GM08714 (cell line): Measurements from ENCODE around the gene SLC10A1.

Experiments
- H3K4me3 ChIP-seq: fragments of 200-500 bp; sonication (Bioruptor generic); 2 replicates; pipeline ENCODE4 v1.5.1; 2014; ENCODE audit warnings: mild to moderate bottlenecking, low read length, inconsistent platforms
- ZNF274 ChIP-seq: IDR thresholded peaks from 2 replicates; pipeline ENCODE4 v1.6.1; 2012; ENCODE audit warnings: mild to moderate bottlenecking, low read depth, low read length

Gene SLC10A1

DNA sequence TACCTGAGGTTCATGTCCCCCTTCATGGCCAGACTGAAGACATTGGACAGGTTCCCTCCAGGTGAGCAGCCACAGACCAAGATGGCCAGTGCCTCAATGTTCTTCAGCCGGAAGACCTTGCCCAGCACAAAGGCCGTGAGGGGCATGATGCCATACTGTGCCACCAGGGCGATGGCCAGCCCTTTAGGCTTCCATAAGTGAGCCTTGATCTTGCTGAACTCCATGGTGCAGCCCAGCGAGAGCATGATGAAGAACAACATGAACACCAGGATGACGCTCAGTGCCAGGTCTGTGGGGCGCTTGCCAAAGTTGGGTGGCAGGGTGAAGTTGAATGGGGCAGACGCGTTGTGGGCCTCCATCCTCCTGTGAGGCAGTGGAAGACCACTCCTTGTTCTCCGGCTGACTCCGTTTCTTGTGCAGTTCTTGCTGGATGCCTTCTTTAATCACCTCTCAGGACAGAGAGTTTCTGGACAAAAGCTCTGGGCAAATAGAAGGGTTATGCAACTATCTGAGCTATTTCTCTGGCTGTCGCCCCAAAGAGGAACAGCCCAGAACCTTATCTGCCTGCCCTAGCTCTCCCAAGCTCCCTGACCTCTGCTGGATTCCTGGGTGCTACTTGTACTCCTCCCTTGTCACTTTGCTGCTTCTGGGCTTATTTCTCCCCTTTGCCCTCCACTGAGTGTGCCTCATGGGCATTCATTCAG is at the start of gene SLC10A1:
Gene SLC10A1, minus strand, starts transcription at position 445 of the 704 bp plus-strand sequence. Its CDS starts 86 bp downstream, at position 359.
- TF ChIP-seq ZNF274, result no peak
- no peak within 1 kb of the TSS for H3K4me3 ChIP-seq

DNA sequence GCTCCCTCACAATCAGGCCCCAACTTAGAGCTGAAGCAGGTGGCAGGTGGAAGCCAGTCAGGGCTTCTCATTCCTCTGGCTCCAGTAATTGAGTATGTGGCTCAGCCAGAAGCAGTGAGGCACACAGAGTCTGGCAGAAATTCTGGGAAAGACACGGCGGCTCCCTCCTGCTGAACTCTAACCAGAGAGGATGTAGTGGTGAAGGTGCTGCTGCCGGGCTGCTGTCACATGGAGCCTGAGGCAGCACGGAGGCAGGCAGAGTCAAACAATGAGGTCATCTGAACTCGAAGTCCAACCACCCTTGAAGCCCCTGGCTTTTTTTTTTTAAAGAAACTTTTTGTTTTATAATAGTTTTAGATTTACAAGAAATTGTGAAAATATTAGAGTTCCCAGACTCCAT is 48.7 kb upstream of the SLC10A1 start:
- no peak for TF ChIP-seq ZNF274

DNA sequence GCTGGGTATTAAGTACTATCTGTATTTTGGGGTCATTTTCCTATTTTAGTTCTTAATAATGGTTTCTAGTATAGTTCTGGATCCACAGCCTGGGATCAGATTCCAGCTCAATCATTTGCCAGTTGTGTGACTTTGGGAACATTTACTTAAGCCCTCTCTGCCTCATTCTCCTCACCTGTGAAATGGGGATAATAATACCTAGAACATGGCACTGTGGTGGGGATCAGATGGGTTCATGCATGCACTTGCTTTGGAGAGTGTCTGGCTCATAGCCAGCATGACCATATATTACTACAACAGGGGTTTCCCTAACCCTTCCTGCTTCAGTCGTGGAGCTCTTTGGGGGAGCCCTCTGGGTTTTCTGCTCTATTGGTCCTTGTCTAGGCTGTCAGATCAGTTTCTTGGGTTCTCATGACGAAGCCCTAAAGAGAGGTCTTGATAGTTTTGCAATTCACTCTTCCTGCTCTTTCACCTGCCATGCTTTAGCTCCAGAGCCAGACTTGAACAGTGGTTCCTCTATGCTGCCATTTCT is 48.1 kb upstream of the SLC10A1 start:
- TF ChIP-seq ZNF274, result no peak
- no peak overlapping the region for H3K4me3 ChIP-seq

More for the DNA sequence above, 48.7 kb upstream of the SLC10A1 start:
- H3K4me3 ChIP-seq, result no peak overlapping the region

DNA sequence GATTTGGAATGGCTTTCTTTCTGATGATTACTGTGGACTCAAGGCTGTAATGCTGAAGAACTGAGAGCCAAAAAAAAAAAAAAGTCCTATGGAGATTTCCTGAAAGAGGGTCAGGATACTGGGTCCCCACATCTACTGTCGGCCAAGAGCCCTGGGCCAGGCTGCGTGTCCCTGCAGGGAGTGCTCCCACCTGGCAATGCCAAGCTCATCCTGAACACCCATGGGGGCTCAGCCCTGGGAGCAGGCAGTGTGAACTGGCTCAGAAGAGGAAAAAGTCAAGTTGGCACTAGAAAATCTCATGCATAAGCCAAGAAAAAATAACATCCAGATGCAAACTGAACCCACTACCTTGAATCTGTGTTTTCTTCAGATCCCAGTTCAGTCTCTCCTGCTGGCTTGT is 47.1 kb upstream of the SLC10A1 start:
- TF ChIP-seq ZNF274, result no peak
- no peak overlapping the region for H3K4me3 ChIP-seq

DNA sequence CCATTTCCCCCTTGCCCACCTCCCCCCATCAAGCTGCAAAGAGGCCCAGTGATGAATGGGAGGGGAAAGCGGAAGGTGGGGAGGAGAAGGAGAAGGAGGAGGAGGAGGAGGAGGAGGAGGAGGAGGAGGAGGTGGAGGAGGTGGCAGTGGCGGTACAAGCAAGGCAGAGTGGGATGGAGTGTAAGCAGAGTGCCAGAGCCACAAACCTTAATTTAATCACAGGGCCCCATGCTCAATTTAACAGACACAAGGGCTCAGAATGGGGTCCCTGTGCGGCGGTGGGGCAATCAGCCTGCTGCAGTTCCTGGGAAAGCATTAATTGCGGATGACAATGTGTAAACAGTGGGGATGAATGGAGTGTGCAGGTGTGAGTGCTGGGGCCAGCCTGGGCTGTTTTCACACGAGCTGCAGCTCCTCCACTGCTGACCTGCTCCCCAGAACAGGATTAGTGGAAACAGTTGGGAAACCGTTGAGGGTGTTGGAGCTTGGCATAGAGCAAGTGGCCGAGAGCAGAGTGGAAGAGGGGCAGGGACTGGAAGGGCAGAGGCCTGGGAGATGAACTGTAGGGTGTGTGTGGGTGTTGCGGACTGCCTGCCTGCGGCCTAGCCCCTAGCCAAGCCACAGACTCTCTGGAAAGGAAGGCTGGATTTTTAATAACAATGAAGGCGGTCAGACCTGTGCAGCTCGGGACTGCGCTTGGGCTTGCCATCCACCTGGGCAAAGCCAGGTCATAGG is 45.8 kb upstream of the SLC10A1 start:
- no peak for TF ChIP-seq ZNF274
- H3K4me3 ChIP-seq, result no peak overlapping the region

DNA sequence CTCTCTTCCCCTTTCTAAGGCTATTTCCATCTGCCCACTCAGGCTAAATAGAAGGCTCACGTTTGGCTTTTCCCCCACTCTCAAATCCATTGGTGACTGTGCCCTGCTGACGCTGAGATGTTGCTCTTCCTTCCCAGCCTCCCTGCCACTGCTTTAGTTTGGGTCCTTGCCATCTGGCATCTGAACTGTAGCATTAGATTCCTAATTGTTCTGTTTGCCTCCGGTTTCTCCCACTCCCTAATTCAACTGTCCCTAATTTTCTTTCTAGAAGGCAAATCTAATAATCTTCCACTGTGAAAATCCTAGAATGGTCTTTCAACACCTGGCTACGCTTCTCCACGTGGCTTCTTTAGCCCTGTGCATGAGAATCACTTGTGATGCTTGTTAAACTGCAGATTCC is 44.6 kb upstream of the SLC10A1 start:
- no peak overlapping the region for H3K4me3 ChIP-seq
- no peak for TF ChIP-seq ZNF274

DNA sequence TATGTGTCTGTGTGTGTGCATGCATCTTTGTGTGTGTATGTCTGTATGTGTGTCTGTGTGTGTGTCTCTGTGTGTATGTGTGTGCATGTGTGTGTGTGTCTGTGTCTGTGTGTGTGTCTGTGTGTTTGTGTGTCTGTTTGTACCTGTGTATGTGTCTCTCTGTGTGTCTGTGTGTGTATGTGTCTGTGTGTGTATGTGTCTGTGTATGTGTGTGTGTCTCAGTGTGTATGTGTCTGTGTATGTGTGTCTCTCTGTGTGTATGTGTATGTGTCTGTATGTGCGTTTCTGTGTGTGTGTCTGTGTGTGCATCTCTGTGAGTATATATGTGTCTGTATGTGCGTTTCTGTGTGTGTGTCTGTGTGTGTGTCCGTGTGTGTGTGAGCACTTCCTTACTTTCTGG is 42.6 kb upstream of the SLC10A1 start:
- TF ChIP-seq ZNF274, result no peak
- no peak overlapping the region for H3K4me3 ChIP-seq

DNA sequence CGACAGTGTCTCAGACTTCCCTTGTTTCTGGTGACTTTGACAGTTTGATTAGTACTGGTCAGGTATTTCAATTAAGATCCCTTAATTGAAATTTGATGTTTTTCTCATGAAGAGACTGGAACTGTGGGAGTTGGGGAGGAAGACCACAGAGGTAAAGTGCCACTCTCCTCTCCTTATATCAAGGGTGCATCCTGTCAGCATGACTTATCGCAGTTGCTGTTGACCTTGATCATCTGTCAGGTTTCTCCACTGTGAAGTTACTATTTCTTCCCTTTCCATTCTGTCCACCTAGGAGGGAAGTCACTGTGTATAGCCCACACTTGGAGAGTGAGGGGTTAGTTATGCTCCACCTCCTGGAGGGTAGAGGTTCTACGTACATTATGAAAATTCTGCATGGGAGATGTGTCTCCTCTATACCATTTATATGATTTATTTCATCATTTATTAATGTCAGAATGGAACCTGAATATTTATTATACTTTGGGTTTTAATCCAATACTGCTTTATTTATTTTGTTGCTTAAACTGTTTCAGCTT is 41.9 kb upstream of the SLC10A1 start:
- H3K4me3 ChIP-seq, result no peak overlapping the region
- TF ChIP-seq ZNF274, result no peak

DNA sequence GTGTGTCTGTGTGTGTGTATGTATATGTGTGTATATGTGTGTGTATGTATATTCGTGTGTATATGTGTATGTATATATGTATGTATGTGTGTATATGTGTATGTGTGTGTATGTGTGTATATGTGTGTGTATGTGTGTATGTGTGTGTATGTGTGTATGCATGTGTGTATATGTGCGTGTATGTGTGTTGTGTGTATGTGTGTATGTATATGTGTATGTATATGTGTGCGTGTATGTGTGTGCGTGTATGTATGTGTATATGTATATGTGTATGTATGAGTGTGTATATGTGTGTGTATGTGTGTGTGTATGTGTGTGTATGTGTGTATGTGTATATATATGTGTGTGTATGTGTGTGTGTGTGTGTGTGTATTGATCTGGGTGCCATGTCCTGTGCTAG is 31.8 kb upstream of the SLC10A1 start:
- no peak for TF ChIP-seq ZNF274

DNA sequence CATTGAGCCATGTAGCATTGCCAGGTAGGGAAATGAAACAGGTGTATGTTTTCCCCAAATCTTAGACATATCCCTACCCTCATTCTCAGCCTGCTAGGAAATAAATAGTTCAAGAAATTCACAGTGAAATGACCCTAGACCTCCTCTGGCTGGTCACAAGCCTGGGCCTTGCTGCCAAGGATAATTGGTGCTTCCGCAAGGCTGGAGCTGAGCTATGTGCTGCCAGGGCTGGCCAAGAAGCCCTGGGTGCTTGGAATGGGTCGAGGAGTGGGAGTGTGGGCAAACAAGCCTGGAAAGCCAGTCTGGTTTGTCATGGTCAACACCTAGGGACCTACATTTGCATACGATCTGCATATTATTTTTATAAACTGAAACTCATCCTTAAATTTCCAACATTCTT is 31.3 kb upstream of the SLC10A1 start:
- H3K4me3 ChIP-seq, result no peak overlapping the region
- TF ChIP-seq ZNF274, result no peak

More for the DNA sequence above, 31.8 kb upstream of the SLC10A1 start:
- no peak overlapping the region for H3K4me3 ChIP-seq

DNA sequence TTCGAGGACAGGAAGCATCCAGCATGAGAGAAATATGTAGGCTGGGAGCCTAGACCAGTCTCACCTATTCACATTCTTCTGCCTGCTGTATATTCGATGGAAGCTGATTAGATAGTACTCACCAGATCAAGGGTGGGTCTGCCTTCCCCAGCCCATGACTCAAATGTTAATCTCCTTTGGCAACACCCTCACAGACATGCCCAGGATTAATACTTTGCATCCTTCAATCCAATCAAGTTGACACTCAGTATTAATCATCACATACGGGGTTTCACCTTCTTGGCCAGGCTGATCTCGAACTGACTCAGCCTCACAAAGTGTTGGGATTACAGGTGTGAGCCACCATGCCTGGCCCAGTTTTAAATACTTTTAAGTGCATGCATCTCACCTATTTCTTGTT is 30.5 kb upstream of the SLC10A1 start:
- TF ChIP-seq ZNF274, result no peak
- no peak overlapping the region for H3K4me3 ChIP-seq

DNA sequence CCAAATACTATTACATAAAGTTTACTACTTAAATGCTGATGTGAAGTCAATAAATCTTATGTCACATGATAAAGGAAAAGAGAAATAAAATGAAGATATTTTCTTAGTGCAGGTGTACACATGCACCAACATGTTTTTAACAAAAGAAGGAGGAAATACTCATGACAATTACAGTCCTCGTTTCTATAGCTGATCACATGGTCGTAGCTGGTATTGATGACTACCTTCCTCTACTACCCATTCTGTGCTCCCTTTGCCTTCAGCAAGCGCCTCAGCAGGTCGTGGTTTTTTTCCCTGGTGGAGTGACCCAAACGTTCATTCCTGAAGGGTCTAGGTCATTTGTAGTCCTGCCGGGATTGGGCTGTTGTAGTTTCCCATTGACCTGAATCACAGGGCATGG is 25.4 kb upstream of the SLC10A1 start:
- H3K4me3 ChIP-seq, result no peak overlapping the region
- TF ChIP-seq ZNF274, result no peak

DNA sequence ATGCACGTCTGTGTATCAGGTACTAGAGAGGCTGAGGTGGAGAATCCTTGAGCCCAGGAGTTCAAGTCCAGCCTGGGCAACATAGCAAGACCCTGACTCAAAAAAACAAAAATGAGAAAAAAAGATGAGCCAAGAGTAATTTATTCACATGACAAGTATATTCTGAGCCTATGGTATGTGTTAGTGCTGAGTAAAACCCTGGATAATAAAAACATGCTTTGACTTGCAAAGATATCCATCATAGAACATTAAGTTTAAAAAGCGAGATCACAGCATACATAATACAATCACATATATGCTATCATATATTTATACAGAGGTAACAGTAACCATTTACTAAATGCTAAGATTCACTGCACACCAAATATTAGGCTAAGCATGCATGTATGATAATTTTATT is 23.9 kb upstream of the SLC10A1 start:
- H3K4me3 ChIP-seq, result no peak overlapping the region
- TF ChIP-seq ZNF274, result no peak

DNA sequence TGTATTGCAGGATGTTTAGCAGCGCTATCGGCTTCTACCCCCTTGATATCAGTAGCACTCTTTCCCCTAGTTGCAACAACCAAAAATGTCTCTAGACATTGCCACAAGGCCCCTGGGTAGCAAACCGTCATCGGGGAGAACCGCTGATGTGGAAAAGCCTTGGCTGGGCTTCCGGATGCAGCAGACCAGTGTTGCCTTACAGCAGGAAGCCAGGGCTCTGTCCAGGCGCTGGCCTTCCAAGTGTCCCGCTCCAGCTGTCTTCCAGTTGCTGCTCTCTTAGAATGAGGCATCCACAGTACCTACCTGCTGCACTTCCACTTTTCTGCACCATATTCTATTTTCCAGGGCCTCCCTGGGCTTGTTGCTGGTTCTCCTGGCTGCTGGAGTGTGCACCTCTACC is 22.6 kb upstream of the SLC10A1 start:
- TF ChIP-seq ZNF274, result no peak
- H3K4me3 ChIP-seq, result no peak overlapping the region

DNA sequence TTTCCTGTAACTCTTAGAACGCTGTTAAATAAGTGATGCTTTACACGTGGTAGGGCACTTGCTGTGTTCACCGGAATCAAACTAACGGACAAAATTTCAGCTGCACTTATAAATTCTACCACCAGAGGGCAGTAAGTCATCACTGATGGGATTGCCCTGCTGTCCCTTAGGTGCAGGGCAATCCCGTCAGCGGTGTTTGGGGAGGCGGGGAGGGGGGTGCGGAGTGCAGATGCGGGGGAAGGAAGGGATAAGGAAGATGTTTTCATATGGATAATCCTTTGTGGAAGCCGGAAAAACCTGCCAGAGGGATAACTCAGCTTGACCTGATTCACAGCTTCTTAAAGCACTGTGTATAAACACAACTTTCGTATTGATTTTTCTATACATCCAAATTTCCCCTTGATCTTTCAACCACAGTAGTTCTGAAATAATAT is 21.7 kb upstream of the SLC10A1 start:
- TF ChIP-seq ZNF274, result no peak
- H3K4me3 ChIP-seq, result no peak overlapping the region
